Activated CD8-positive, alpha-beta memory T cell treated with anti-CD3 and anti-CD28 coated beads for 36 hours (primary cell): ENCODE data around the gene NHLRC2. TPM values are rescaled to one million over a fixed set of nuclear protein-coding genes. Genes with fewer than 3 reads are reported as not detected.

ENCODE experiments used
- CTCF ChIA-PET: fragments of 350-600 bp; sonication (Branson Sonifier 250); formaldehyde crosslinking; loops from one replicate; lab custom pipeline; 2021; ENCODE audit warnings: antibody characterized with exemption; lab: Charles Lee
- POLR2A ChIA-PET: fragments of 350-600 bp; sonication (Branson Sonifier 250); formaldehyde crosslinking; loops from one replicate; lab custom pipeline; 2021; ENCODE audit warnings: antibody characterized with exemption; lab: Charles Lee
- total RNA-seq, 2 experiments: library from RNA; stranded (reverse); gene quantifications; one replicate each; pipeline ENCODE4 v1.2.3, GENCODE V29; 2021

Gene NHLRC2
- total RNA-seq, 2 experiments from 2014 or later = 32.1 to 33.2 TPM

DNA sequence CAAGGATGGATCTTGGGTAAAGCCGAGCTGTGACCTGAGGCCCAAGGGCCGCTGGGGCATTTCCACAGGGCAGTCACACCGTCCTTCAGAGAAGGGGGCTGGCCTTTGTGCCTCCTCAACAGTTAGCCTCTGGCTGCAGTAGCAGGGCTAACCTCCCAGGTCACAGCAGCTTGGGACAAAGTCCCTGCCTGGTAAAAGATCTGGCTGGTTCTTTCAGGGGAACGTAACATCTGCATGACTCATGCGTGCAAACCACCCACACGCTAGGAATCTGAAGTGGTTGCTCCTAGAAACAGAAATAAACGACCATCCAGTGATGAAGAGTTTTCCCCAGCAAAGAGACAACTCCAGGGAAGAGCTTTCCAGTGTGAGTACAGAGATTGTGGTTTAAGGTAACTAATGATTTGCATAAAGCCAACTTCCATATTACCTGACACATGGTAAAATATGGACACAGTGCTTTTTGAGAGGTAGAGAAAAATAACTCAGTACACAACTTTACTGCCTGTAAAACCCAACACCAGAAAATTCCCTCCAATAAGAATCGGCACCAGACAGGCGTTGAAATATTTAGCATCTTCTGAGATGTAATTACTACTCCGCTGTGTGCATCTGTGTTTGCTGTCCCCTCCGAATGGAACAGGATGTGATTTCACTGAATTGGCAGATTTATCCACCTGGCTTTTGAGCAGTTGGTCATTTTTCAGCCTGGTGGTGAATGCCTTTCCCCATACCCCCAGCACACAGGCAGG is 104.3 kb downstream of the NHLRC2 start:
- ChIA-PET POLR2A (no interaction called here), CTCF (no interaction called here)

DNA sequence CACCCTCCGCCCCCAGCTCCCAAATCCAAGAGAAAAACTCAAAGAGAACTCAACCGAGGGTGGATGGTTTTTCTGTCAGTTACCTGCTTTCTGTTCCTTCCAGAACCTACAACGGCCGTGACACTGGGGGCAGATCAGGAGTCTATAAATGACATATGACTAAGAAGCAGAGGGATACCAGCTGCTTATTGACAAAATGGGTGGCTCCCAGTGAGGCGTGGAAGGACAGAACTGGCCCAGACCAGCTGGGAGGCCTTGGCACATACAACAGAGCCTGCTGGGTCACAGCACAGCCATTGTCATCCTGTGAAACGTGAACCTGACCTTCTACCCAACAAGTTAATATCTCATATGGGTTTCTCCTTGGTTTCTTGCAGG is 104.9 kb downstream of the NHLRC2 start:
- ChIA-PET CTCF (no interaction called here), POLR2A (no interaction called here)

GRCh38 chr10:113960617-113961181 is 106.2 kb downstream of the NHLRC2 start:
- ChIA-PET CTCF (interaction anchor here (0.5 to 0.7 kb wide), 2 partner anchors 15 to 912 kb away, joined by 3 read pairs; no protein-coding TSS in a partner anchor), POLR2A (no interaction called here)

- POLR2A ChIA-PET = no interaction called here
- CTCF ChIA-PET = interaction anchor here (0.5 kb wide), 1 partner anchor 911 kb away, joined by 3 read pairs; no protein-coding TSS in a partner anchor
Measured at GRCh38 chr10:113961182-113962031, 106.9 kb downstream of the NHLRC2 start.

- ChIA-PET CTCF (no interaction called here), POLR2A (no interaction called here)
Measured at GRCh38 chr10:113965077-113965476, 110.6 kb downstream of the NHLRC2 start.

- ChIA-PET POLR2A (no interaction called here), CTCF (no interaction called here)
Measured at GRCh38 chr10:113965683-113966082, 111.2 kb downstream of the NHLRC2 start.

Other genes starting within 250 kb of the NHLRC2 start
- not detected for gene NRAP, start 190.6 kb upstream of the NHLRC2 start, total RNA-seq
- gene CASP7, start 174.7 kb upstream of the NHLRC2 start, total RNA-seq = 10 to 100 TPM; 29.7 to 31.8 TPM
- not detected for gene PLEKHS1, start 103.0 kb upstream of the NHLRC2 start, total RNA-seq
- 10 to 100 TPM; 20.1 to 21.8 TPM for gene DCLRE1A, start 579 bp upstream of the NHLRC2 start, total RNA-seq
- gene ADRB1, start 189.2 kb downstream of the NHLRC2 start, total RNA-seq = under 1 TPM; 0.57 to 0.88 TPM